ENCODE results near the gene TOE1. TPM values are rescaled to one million over a fixed set of nuclear protein-coding genes. Genes with fewer than 3 reads are reported as not detected.

Gene TOE1
- polyA plus RNA-seq, 1 of the 3 experiments (the other 2 are of a cell fraction): 19.1 TPM

- TF ChIP-seq ZBTB33 (IDR thresholded peaks at IDR 0.05; ENCODE audit: borderline replicate concordance, low read depth): no peak
- TF ChIP-seq USF1 (IDR thresholded peaks at IDR 0.05; ENCODE audit: borderline replicate concordance, low read depth): no peak
- TF ChIP-seq TEAD4 (IDR thresholded peaks at IDR 0.05; ENCODE audit: borderline replicate concordance, insufficient read depth): no peak
- TF ChIP-seq FOXJ3 (CRISPR knock-in tag; IDR thresholded peaks at IDR 0.05): no peak
- no peak for TF ChIP-seq MAX (IDR thresholded peaks at IDR 0.05; ENCODE audit: low read depth)
- no peak for TF ChIP-seq MXI1 (IDR thresholded peaks at IDR 0.05; ENCODE audit: low read depth, low read length)
- no peak for TF ChIP-seq RFX5 (IDR thresholded peaks at IDR 0.05; ENCODE audit: low read length)
- TF ChIP-seq RCOR1 (IDR thresholded peaks at IDR 0.05; ENCODE audit: low read length): no peak
- TF ChIP-seq CHD2 (IDR thresholded peaks at IDR 0.05; ENCODE audit: low read length, partially characterized antibody): no peak
- TF ChIP-seq NRF1 (IDR thresholded peaks at IDR 0.05; ENCODE audit: low read depth, low read length): no peak
- no peak for TF ChIP-seq ELF1 (IDR thresholded peaks at IDR 0.05)
- no peak for TF ChIP-seq YY1 (IDR thresholded peaks at IDR 0.05; ENCODE audit: low read depth)
Measured at GRCh38 chr1:45364294-45364693, 24.3 kb downstream of the TOE1 start (continued).

GRCh38 chr1:45365051-45365450 is 25.1 kb downstream of the TOE1 start:
- POLR2A ChIA-PET: no interaction called here

More at GRCh38 chr1:45365051-45365450, 25.1 kb downstream of the TOE1 start:
- Histone ChIP-seq H3K4me2 (no peak overlapping the region), H3K79me2 (ENCODE audit: insufficient read depth) (no peaks in the 10 kb centered on the region), H3K9me2 (no peaks in the 10 kb centered on the region), H3K9me3 (no peaks in the 10 kb centered on the region), H3K27me3 (ENCODE audit: insufficient read depth) (no peaks in the 10 kb centered on the region), H3F3A (replicated peaks; ENCODE audit: insufficient read depth) (no peaks in the 10 kb centered on the region), H3K4me1 (ENCODE audit: control insufficient read depth in 1 of 2, insufficient read depth in 2 of 2, low read depth in 1 of 2, low read length in 1 of 2) (no peaks in the 10 kb centered on the region), H3K36me3 (replicated peaks in 1 of 2; ENCODE audit: control insufficient read depth in 1 of 2, insufficient read depth in 2 of 2, low read length in 1 of 2) (no peaks in the 10 kb centered on the region), H3K27ac (ENCODE audit: low read depth in 2 of 2, low read length in 1 of 2) (no peak overlapping the region), H3K9ac (no peak overlapping the region), H2AFZ (ENCODE audit: low read depth) (no peak overlapping the region), H3K4me3 (ENCODE audit: low read depth in 2 of 2, low read length in 1 of 2) (no peak overlapping the region), H4K20me1 (ENCODE audit: insufficient read depth) (no peaks in the 10 kb centered on the region)
- 75% methylated on average over 6 of the region's 6 CpGs for WGBS (ENCODE audit: low lambda C conversion rate)
- no peak for TF ChIP-seq ELF1 (IDR thresholded peaks at IDR 0.05)
- no peak for TF ChIP-seq USF1 (IDR thresholded peaks at IDR 0.05; ENCODE audit: borderline replicate concordance, low read depth)
- TF ChIP-seq GATA2 (CRISPR knock-in tag; IDR thresholded peaks at IDR 0.05): no peak
- no peak for TF ChIP-seq NRF1 (IDR thresholded peaks at IDR 0.05; ENCODE audit: low read depth, low read length)
- CTCF ChIA-PET: interaction anchor here (1.0 to 9.2 kb wide), 2 partner anchors 128 to 148 kb away, joined by 5 to 158 read pairs; partner anchors contain the start of gene TESK2
- DNase-seq: no peak

All from SK-N-SH (cell line).